Activated CD4-positive, alpha-beta memory T cell treated with anti-CD3 and anti-CD28 coated beads, Interleukin-2, amount 10 ng/mL, durations not matched to agents 7 days and 5 days (primary cell): ENCODE results near the gene C16orf78. TPM values are rescaled to one million over a fixed set of nuclear protein-coding genes. Genes with fewer than 3 reads are reported as not detected.

Experiments used
- CTCF ChIA-PET: fragments of 350-600 bp; sonication (Branson Sonifier 250); formaldehyde crosslinking; loops from one replicate; lab custom pipeline; 2021; ENCODE audit warnings: antibody characterized with exemption, inconsistent platforms; lab: Charles Lee
- POLR2A ChIA-PET: fragments of 350-600 bp; sonication (Branson Sonifier 250); formaldehyde crosslinking; loops from one replicate; lab custom pipeline; 2021; ENCODE audit warnings: antibody characterized with exemption; lab: Charles Lee
- DNase-seq: peaks from one replicate; pipeline ENCODE4 v3.0.0-alpha.2; 2020
- H3K27ac Mint-ChIP-seq: one replicate; pipeline ENCODE4 v1.8.0; 2021; ENCODE audit warnings: mild to moderate bottlenecking, mixed read lengths
- H3K27me3 Mint-ChIP-seq: one replicate; pipeline ENCODE4 v1.8.0; 2021; ENCODE audit warnings: mixed read lengths
- H3K36me3 Mint-ChIP-seq: one replicate; pipeline ENCODE4 v1.8.0; 2021; ENCODE audit warnings: low read depth, mixed read lengths
- H3K4me1 Mint-ChIP-seq: one replicate; pipeline ENCODE4 v1.8.0; 2021; ENCODE audit warnings: mixed read lengths
- H3K4me3 Mint-ChIP-seq: one replicate; pipeline ENCODE4 v1.8.0; 2021; ENCODE audit warnings: mild to moderate bottlenecking, mixed read lengths
- H3K9me3 Mint-ChIP-seq: one replicate; pipeline ENCODE4 v1.8.0; 2021; ENCODE audit warnings: mixed read lengths
- total RNA-seq, 2 experiments: library from RNA; stranded (reverse); gene quantifications; one replicate each; pipeline ENCODE4 v1.2.3, GENCODE V29; 2021

The C16orf78 gene
- total RNA-seq, 2 experiments from 2014 or later = not detected

DNA sequence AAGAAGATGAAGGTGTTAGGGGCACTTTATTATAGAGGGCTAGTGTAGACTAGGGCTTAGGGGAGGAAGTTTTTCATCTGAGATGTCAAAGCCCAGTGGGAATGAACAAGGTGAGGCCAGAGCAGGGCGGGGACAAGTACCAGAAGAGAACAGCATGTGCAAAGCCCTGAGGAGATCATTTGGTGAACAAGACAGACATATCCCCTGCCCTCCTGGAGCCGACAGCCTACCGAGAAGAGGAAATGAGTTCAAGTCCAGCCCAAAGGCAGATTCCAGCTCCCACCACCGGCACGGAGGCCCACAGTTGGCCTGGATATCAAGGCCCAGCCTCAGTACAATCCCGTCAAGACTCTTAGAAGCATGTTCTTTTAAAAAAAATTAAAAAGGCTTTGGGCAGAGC lies 61.1 kb downstream of the C16orf78 start:
- ChIA-PET CTCF (no interaction called here), POLR2A (no interaction called here)
- no peak overlapping the region for H3K27ac Mint-ChIP-seq
- no peaks in the 10 kb centered on the region for H3K27me3 Mint-ChIP-seq
- H3K4me1 Mint-ChIP-seq = no peaks in the 10 kb centered on the region
- no peak for DNase-seq
- no peak overlapping the region for H3K4me3 Mint-ChIP-seq
- no peaks in the 10 kb centered on the region for H3K9me3 Mint-ChIP-seq
- H3K36me3 Mint-ChIP-seq = no peaks in the 10 kb centered on the region

DNA sequence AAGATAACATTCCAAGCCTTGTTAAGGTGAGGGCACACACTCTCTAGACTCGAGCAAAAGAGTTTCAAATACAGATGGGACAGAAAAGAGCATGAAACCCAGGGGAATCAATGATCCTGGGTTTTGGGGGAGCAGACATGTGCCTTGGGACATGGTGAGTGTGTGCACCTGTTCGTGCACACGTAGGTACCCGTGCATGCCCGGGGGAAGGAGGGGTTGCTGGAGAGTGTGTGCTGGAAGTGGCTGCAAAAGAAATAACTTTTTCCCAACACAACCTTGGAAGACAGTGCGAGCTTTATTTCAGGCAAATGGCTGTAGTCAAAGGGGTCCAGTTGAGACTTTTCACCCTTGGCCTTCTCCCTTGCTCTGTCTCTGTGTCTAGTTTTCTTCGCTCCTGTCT lies 62.6 kb downstream of the C16orf78 start:
- Mint-ChIP-seq H3K36me3 (no peaks in the 10 kb centered on the region), H3K9me3 (no peaks in the 10 kb centered on the region), H3K4me3 (no peak overlapping the region), H3K27ac (no peak overlapping the region), H3K4me1 (peaks cover 4% of the 10 kb centered on the region), H3K27me3 (no peaks in the 10 kb centered on the region)
- DNase-seq = no peak
- POLR2A ChIA-PET = no interaction called here
- CTCF ChIA-PET = no interaction called here

DNA sequence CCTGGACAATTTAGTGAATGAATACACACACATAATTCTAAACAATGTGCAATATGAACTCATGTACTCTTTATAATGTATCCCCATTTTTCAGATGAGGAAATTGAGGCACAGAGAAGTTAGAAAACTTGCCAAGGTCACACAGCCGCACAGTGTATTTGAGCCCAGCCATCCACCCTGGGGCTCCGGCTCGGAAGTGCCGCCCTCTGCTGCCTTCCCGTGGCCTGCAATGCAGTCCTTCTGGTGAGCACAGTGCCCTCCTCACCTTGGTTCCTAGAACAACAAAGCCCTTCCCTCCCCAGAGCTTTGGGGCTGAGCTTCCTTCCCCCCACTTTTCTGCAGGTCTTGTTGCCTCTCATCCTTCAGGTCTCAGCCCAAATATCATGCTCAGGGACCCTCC lies 63.7 kb downstream of the C16orf78 start:
- no peak overlapping the region for H3K4me3 Mint-ChIP-seq
- DNase-seq = no peak
- POLR2A ChIA-PET = no interaction called here
- H3K9me3 Mint-ChIP-seq = no peaks in the 10 kb centered on the region
- H3K36me3 Mint-ChIP-seq = no peaks in the 10 kb centered on the region
- peaks cover 13% of the 10 kb centered on the region for H3K4me1 Mint-ChIP-seq
- CTCF ChIA-PET = no interaction called here
- H3K27me3 Mint-ChIP-seq = no peaks in the 10 kb centered on the region
- H3K27ac Mint-ChIP-seq = no peak overlapping the region

DNA sequence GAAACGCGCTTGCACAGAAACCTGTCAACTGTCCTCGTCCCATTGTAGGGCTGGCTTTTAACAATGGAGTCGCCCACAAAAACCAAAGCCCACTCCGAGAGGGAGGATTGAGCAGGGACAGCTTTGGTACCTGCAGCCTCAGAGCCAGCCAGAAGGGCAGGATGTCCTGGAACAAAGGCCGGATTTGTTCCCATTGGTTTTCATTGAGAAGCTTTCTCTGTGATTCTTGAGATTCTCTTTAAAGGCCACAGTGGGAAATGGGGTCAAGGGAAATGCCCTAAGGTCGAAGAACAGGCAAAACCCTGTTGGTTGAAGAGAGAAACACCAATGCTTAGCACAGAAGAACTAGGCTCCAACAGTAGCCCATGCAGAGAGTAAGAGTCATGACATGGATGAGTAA lies 65.4 kb downstream of the C16orf78 start:
- no peaks in the 10 kb centered on the region for H3K27me3 Mint-ChIP-seq
- H3K36me3 Mint-ChIP-seq = no peaks in the 10 kb centered on the region
- no peak overlapping the region for H3K27ac Mint-ChIP-seq
- H3K4me3 Mint-ChIP-seq = no peak overlapping the region
- no peaks in the 10 kb centered on the region for H3K9me3 Mint-ChIP-seq
- H3K4me1 Mint-ChIP-seq = peaks cover 16% of the 10 kb centered on the region
- ChIA-PET POLR2A (no interaction called here), CTCF (no interaction called here)
- DNase-seq = no peak

DNA sequence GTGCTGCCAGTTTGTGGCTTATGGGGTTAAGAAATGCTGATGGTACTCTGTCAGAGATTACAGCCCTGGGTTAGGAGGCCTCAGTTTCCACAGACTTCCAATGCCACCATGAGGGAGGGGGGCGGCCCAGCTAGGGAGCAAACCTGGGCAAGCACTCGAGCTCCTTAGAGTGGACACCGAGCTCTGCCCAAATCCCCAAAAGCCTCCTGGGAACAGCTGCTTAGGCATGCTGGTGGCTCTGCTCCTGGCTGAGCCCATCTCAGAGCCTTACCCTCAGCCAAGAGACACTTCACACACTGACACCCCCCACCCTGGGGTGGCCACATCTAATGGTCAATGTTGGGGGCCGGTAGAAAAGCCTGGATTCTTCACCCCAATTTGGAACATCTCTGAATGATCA lies 66.1 kb downstream of the C16orf78 start:
- ChIA-PET CTCF (no interaction called here), POLR2A (no interaction called here)
- H3K27ac Mint-ChIP-seq = no peak overlapping the region
- H3K4me1 Mint-ChIP-seq = peaks cover 16% of the 10 kb centered on the region
- no peaks in the 10 kb centered on the region for H3K27me3 Mint-ChIP-seq
- no peaks in the 10 kb centered on the region for H3K9me3 Mint-ChIP-seq
- DNase-seq = no peak
- no peaks in the 10 kb centered on the region for H3K36me3 Mint-ChIP-seq
- H3K4me3 Mint-ChIP-seq = no peak overlapping the region

DNA sequence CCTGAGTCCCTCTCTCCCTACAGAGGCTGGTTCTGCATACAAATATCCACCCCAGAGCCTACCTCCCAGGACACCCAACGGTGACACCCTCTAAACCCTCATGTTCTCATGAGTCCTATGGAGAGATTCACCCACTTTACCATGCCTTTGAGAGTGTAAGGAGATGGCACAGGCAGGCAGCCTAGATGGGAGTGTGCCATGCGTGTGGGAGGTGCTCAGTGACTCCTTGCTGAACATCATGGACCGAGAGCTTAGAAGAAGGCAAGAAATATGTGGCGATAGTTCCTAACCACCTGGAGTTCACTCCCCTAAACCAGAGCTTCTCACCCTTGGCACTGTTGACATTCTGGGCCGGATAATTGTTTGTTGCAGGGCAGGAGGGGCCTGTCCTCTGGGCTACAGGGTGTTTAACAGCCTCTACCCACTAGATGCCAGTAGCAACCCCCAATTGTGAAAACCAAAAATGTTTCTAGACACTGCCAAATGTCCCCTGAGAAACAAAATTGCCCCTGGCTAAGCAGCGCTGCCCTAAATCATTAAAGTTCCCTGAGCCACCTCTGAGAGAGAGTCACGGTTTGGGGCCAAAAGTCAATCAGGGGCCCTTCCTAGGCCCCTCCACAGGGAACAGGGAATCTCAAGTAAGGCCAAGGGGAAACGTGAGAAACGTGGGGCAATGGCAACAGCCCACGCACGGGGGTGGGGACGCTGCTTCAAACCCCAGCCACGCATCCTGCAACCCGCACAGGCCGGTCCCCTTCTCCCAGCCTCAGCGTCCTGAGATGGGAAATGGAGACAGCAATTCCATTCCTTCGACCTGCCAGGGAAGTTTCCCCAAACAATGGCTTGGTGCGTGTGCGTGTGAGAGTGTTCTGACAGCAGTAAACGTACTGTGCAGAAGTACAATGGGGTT lies 66.8 kb downstream of the C16orf78 start:
- Mint-ChIP-seq H3K36me3 (no peaks in the 10 kb centered on the region), H3K4me1 (peaks cover 16% of the 10 kb centered on the region), H3K27me3 (no peaks in the 10 kb centered on the region), H3K4me3 (no peak overlapping the region), H3K9me3 (no peaks in the 10 kb centered on the region), H3K27ac (no peak overlapping the region)
- ChIA-PET CTCF (no interaction called here), POLR2A (no interaction called here)
- no peak for DNase-seq

DNA sequence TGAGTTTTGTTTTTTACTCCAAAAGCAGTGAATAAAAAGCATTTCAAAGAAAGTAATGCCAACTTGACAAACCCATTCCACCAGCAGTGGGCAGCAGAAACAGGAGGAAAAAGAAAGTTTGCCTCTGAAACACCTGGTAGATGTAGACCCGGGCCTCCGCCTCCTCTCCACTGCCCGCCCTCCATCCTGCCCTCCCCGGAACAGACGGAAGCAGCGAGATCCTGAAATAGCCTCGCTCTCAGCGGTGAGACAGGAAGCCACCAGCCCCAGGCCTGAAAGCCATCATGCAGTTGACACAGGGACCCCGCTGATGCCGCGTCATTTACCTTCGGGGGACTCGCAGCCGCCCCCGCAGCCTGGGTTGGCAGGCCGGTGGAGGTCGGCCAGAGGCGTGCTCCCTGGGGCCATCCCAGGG lies 67.8 kb downstream of the C16orf78 start:
- Mint-ChIP-seq H3K27ac (no peak overlapping the region), H3K9me3 (no peaks in the 10 kb centered on the region), H3K4me1 (peaks cover 16% of the 10 kb centered on the region), H3K36me3 (no peaks in the 10 kb centered on the region), H3K4me3 (no peak overlapping the region), H3K27me3 (no peaks in the 10 kb centered on the region)
- CTCF ChIA-PET = no interaction called here
- POLR2A ChIA-PET = no interaction called here
- peak; percentile 75 for DNase-seq

DNA sequence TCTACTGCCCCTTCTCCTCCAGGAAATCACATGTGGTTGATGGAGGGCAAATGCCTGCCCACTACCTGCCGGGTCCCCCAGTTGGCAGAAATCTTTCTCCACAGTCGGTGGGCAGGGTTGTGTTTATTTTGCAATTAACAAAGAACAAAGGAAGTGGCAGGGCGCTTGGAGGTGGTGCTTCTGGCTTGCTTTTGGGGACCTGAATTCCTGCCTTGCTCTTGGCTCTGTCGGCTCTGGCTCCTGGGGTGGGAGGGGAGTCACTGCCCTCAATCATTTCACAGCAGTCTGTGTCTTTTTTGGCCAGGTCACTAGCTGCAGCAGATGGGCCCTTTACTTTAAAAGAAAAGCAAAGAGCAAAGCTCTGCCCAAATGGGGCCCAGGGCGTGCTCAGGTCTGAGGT lies 69.2 kb downstream of the C16orf78 start:
- no peak for DNase-seq
- ChIA-PET CTCF (no interaction called here), POLR2A (no interaction called here)
- peaks cover 16% of the 10 kb centered on the region for H3K4me1 Mint-ChIP-seq
- H3K27me3 Mint-ChIP-seq = no peaks in the 10 kb centered on the region
- H3K9me3 Mint-ChIP-seq = no peaks in the 10 kb centered on the region
- H3K27ac Mint-ChIP-seq = no peak overlapping the region
- H3K4me3 Mint-ChIP-seq = no peak overlapping the region
- H3K36me3 Mint-ChIP-seq = no peaks in the 10 kb centered on the region

DNA sequence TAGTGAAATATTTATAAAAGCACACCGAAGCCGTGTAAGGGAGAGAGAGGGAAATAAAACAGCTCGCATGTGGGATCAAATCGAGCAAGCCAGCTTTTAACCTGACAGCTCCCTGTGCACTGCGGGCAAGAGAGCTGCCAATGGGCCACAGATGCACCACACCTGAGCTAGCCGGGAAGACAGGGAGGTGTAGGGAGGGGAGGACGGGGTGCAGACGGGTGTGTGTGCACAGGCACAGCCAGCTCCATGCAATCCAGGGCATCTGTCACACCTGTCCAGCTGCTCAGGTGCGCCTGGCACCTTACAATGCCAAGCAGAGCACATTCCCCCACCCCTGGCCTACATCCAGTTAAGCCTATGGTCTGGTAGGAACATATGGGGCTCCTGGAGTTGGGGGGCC lies 70.0 kb downstream of the C16orf78 start:
- H3K4me1 Mint-ChIP-seq = peaks cover 16% of the 10 kb centered on the region
- ChIA-PET POLR2A (no interaction called here), CTCF (no interaction called here)
- H3K27ac Mint-ChIP-seq = no peak overlapping the region
- no peak overlapping the region for H3K4me3 Mint-ChIP-seq
- no peak for DNase-seq
- H3K36me3 Mint-ChIP-seq = no peaks in the 10 kb centered on the region
- no peaks in the 10 kb centered on the region for H3K9me3 Mint-ChIP-seq
- no peaks in the 10 kb centered on the region for H3K27me3 Mint-ChIP-seq

DNA sequence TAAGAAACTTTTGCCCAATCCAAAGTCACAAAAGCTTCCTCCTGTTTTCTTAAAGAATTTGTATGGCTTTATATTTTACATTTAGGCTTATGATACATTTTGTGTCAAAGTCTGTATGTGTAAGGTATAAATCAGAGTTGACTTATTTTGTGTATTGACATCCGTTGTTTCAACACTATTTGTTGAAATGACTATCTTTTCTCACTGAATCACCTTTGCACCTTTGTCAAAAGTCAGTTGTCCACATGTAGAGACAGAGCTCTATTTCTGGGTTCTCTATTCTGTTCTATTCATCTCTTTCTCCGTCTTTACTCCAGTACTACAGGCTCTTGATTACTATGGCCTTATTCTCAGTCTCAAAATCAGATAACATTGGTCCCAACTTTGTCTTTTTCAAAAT lies 73.2 kb downstream of the C16orf78 start:
- ChIA-PET POLR2A (no interaction called here), CTCF (no interaction called here)
- peaks cover 7% of the 10 kb centered on the region for H3K4me1 Mint-ChIP-seq
- no peaks in the 10 kb centered on the region for H3K36me3 Mint-ChIP-seq
- no peak overlapping the region for H3K4me3 Mint-ChIP-seq
- no peaks in the 10 kb centered on the region for H3K9me3 Mint-ChIP-seq
- no peaks in the 10 kb centered on the region for H3K27me3 Mint-ChIP-seq
- no peak for DNase-seq
- H3K27ac Mint-ChIP-seq = no peak overlapping the region

Other genes with a start within 250 kb of the C16orf78 start
- not detected for gene CBLN1, start 92.0 kb upstream of the C16orf78 start, total RNA-seq